Measurements from ENCODE around the gene COA8.

- TF ChIP-seq CTCF (IDR thresholded peaks at IDR 0.05) (no peak), EP300 (IDR thresholded peaks at IDR 0.05) (no peak)
These were observed 27.5 kb upstream of the COA8 start for GRCh38 chr14:103535081-103535890.

All from sigmoid colon (tissue), 4 donors.